Testis (tissue), 3 donors: Measurements from ENCODE around the gene NDUFS3. TPM values are rescaled to one million over a fixed set of nuclear protein-coding genes. Genes with fewer than 3 reads are reported as not detected.

Source experiments
- DNase-seq: peaks from one replicate; pipeline ENCODE4 v3.0.0-alpha.2; 2019
- H3K27ac ChIP-seq, 2 donors: fragments of 200-600 bp; sonication (generic); one replicate each; pipeline ENCODE4 v1.5.1; 2019
- H3K27me3 ChIP-seq: fragments of 200-600 bp; sonication (generic); one replicate; pipeline ENCODE4 v1.5.1; 2019
- H3K36me3 ChIP-seq: fragments of 200-600 bp; sonication (generic); one replicate; pipeline ENCODE4 v1.5.1; 2017; ENCODE audit warnings: low read depth; ENCODE audit errors: missing control alignments
- H3K4me1 ChIP-seq: fragments of 200-600 bp; sonication (generic); one replicate; pipeline ENCODE4 v1.5.1; 2019
- H3K4me3 ChIP-seq, 2 donors: fragments of 200-600 bp; sonication (generic); one replicate each; pipeline ENCODE4 v1.5.1; 2017 to 2019
- H3K9me3 ChIP-seq: fragments of 200-600 bp; sonication (generic); one replicate; pipeline ENCODE4 v1.5.1; 2017
- POLR2A ChIP-seq: fragments of 450-650 bp; IDR thresholded peaks from one replicate; pipeline ENCODE4 v1.6.1; 2017; ENCODE audit warnings: antibody characterized with exemption, mild to moderate bottlenecking, moderate library complexity
- WGBS, 2 donors: methylation state at CpG; one replicate each; pipeline ENCODE4 v1.1.5; 2018; 5-methylcytosine and 5-hydroxymethylcytosine counted together
- intact Hi-C: fragments of 100-400 bp; cut with DNase I; formaldehyde crosslinking; loops from one replicate; pipeline ENCODE4 v1.15.1; 2023; ENCODE audit warnings: low total_unique reads
- polyA plus RNA-seq: library from polyadenylated mRNA; stranded (reverse); fragments of 350-450 nt; fragmentation: Illumina TruSeq; extraction: RNeasy Lipid Tissue Mini Kit (QIAGEN cat#74804); gene quantifications from one replicate; pipeline ENCODE4 v1.2.3, GENCODE V29; 2014; ENCODE audit warnings: low read depth, low replicate concordance; ENCODE audit not compliant: insufficient read depth
- total RNA-seq, 2 donors: library from RNA; depleted of rRNA; stranded (reverse); fragments of >200 nt; gene quantifications; one replicate each; pipeline ENCODE4 v1.2.3, GENCODE V29; 2016
- TF ChIP-seq, protein P1 (sequence below), 3 experiments: fragments of 450-650 bp in 2 of 3; fragments of 200-600 bp in 1 of 3; sonication (generic) in 1 of 3; IDR thresholded peaks; one replicate each; pipeline ENCODE4 v1.5.1; 2016 to 2019; ENCODE audit warnings: antibody characterized with exemption in 3 of 3, mild to moderate bottlenecking in 2 of 3, moderate library complexity in 1 of 3

NDUFS3 gene
- total and polyA plus RNA-seq, 3 donors from 2014 or later: 69.8 to 121 (median 88.5) TPM

DNA sequence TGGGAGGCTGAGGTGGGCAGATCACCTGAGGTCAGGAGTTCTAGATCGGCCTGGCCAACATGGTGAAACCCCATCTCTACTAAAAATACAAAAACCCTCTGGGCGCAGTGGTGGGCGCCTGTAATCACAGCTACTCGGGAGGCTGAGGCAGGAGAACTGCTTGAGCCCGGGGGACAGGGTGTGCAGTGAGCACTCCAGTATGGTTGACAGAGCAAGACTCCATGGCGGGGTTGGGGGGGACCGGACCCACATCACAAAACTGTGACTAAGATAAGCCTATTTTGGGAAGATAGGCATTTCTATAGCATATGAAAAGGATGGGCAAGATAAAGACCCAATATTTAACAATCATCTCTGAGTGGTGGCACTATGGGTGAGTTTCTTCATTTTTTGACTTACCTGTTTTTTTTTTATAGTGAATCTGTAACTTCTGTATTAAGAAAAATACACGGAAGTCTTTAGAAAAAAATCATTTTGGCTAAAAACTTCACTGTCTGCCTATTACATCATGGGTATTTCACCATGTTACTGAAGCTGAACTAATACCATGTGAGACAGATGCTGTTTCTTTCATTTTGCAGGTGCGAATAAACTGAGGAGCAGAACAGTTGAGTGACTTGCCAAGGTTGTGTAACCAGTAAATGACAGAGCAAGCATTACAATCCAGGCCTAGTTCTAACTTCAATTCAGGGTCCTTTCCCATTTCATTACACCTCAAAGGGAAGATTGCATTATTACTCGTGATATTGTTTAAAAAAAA, 28.4 kb upstream of the NDUFS3 start:
- no peak for DNase-seq
- Histone ChIP-seq H3K9me3 (no peaks in the 10 kb centered on the region), H3K4me3 (no peak overlapping the region), H3K27ac (no peak overlapping the region), H3K27me3 (no peaks in the 10 kb centered on the region), H3K4me1 (peaks cover 16% of the 10 kb centered on the region), H3K36me3 (no peaks in the 10 kb centered on the region)
- 78 to 83% methylated on average over 10 of the region's 10 CpGs for WGBS, 2 donors
- no peak for TF ChIP-seq POLR2A
- TF ChIP-seq, protein P1, sequence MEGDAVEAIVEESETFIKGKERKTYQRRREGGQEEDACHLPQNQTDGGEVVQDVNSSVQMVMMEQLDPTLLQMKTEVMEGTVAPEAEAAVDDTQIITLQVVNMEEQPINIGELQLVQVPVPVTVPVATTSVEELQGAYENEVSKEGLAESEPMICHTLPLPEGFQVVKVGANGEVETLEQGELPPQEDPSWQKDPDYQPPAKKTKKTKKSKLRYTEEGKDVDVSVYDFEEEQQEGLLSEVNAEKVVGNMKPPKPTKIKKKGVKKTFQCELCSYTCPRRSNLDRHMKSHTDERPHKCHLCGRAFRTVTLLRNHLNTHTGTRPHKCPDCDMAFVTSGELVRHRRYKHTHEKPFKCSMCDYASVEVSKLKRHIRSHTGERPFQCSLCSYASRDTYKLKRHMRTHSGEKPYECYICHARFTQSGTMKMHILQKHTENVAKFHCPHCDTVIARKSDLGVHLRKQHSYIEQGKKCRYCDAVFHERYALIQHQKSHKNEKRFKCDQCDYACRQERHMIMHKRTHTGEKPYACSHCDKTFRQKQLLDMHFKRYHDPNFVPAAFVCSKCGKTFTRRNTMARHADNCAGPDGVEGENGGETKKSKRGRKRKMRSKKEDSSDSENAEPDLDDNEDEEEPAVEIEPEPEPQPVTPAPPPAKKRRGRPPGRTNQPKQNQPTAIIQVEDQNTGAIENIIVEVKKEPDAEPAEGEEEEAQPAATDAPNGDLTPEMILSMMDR (IDR thresholded peaks at IDR 0.05): no peak
- intact Hi-C loops: no loop called here

DNA sequence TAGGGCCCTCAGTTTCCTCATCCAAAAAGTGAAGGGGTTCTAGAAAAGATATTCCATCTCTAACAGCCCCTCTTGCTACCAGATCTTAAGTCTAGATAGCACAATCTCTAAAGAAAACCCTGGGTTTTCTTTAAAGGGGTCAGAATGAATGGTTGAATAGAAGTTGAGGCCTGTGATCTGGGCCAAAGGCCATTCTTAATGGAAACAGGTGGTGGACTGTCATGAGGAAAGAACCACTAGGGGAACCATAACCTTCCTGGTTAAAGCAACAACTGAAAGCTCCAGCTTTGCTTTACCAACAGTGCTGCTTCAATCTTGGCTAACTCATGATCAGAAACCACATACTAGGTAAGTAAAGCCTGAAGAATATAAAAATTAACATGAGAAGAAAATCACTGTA, 27.8 kb upstream of the NDUFS3 start:
- DNase-seq: no peak
- TF ChIP-seq POLR2A: no peak
- TF ChIP-seq, protein P1 (IDR thresholded peaks at IDR 0.05): no peak
- peaks cover 16% of the 10 kb centered on the region for H3K4me1 ChIP-seq
- no peaks in the 10 kb centered on the region for H3K27me3 ChIP-seq
- no peak overlapping the region for H3K4me3 ChIP-seq
- intact Hi-C loops: no loop called here
- no peaks in the 10 kb centered on the region for H3K9me3 ChIP-seq
- H3K27ac ChIP-seq: no peak overlapping the region
- H3K36me3 ChIP-seq: no peaks in the 10 kb centered on the region

DNA sequence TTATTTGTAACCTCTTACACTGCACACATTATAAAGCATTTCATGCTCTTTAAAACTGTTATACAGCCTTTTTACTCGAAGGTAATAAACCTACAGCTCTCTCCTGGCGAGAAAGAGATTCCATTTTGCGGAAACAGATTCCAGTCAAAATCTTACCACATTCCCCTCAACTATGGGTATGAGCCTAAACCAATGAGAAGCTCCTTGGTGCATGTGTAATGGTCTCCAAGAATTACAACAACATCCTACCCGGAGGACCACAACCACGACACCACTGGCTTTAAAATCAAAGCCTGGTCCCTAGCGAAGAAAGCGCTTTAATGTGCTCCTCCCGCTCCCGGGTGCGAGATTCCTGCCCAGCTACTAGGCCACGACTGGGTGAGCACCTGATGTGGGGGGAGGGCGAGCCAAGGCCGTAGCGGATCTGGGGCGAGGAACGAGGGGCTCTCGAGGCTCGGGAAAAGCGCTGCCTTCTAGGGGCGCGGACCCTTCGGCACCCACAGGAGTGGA, 26.8 kb upstream of the NDUFS3 start:
- Histone ChIP-seq H3K4me3 (peak overlapping the region; percentile 90 to 92), H3K4me1 (peaks cover 16% of the 10 kb centered on the region), H3K9me3 (no peaks in the 10 kb centered on the region), H3K36me3 (no peaks in the 10 kb centered on the region), H3K27ac (peak overlapping the region; percentile 91 to 95), H3K27me3 (no peaks in the 10 kb centered on the region)
- 1% methylated on average over 6 to 22 of the region's 22 CpGs for WGBS, 2 donors
- no peak for DNase-seq
- no peak for TF ChIP-seq POLR2A
- TF ChIP-seq, protein P1 (IDR thresholded peaks at IDR 0.05): no peak
- intact Hi-C loops: no loop called here

DNA sequence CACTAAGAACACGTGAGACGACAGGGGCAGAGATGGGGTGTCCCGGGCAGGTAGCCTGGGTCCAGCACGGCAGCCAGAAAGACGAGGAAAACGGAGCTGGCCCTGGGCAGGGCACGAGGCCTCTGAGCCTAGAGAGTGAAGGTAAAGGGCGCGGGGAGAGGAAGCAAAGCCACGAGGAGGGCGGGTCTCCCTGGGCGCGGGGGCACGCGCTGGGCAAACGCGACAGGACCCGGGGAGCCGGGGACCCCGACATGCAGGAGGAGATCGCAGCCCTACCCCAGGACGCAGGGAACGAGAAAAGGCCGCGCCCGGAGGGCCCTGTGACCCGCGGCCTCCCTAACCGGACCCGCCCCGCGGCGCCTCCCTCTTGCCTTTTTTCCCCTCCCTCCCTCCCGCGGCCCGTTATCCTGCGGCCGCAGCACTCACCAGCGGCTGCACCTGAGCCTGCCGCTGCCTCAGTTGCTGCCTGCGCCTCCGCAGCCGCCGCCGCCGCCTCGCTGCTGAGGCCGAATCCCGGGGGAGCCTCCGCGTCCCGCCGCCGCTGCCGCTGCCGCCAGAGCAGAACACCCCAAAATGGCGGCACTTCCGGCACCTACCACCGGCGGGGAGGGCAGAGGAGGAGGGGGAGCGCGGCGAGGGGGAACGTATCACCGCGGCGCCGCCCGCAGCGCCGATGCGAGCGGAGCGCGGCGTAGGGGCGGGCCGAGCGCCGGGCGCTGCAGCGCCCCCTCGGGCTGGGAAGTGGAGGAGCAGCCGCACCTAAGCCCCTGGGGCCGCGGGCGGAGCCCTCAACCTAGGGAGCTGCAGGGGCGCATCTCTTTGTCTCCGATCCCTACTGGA, 26.1 kb upstream of the NDUFS3 start, which contains the start of gene CELF1:
Gene CELF1 (minus strand): TSS at position 567 of the 840 bp plus-strand sequence. CDS start 53,609 bp downstream, outside the sequence.
- no peak for TF ChIP-seq POLR2A
- TF ChIP-seq, protein P1 (IDR thresholded peaks at IDR 0.05): peak; percentile 87 to 97 (median 89)

More for the DNA sequence above, 26.1 kb upstream of the NDUFS3 start, which contains the start of gene CELF1:
- intact Hi-C loops: no loop called here
- Histone ChIP-seq H3K27ac (peak within 1 kb of the TSS; percentile 91 to 95), H3K27me3 (no peaks in the 10 kb centered on the region), H3K9me3 (no peaks in the 10 kb centered on the region), H3K36me3 (no peaks in the 10 kb centered on the region), H3K4me1 (peaks cover 16% of the 10 kb centered on the region), H3K4me3 (peak within 1 kb of the TSS; percentile 90 to 92)
- DNase-seq: peak; percentile 95
- WGBS, 2 donors: 0 to 1% methylated on average over 10 to 78 of the region's 89 CpGs
